HPDE6-E6E7 (cell line): ENCODE data around the gene GAPVD1.

Experiments used
- DNase-seq: peaks from one replicate; pipeline ENCODE4 v3.0.0; 2011; ENCODE audit warnings: missing footprints; ENCODE audit errors: extremely low spot score

GAPVD1 gene

DNA sequence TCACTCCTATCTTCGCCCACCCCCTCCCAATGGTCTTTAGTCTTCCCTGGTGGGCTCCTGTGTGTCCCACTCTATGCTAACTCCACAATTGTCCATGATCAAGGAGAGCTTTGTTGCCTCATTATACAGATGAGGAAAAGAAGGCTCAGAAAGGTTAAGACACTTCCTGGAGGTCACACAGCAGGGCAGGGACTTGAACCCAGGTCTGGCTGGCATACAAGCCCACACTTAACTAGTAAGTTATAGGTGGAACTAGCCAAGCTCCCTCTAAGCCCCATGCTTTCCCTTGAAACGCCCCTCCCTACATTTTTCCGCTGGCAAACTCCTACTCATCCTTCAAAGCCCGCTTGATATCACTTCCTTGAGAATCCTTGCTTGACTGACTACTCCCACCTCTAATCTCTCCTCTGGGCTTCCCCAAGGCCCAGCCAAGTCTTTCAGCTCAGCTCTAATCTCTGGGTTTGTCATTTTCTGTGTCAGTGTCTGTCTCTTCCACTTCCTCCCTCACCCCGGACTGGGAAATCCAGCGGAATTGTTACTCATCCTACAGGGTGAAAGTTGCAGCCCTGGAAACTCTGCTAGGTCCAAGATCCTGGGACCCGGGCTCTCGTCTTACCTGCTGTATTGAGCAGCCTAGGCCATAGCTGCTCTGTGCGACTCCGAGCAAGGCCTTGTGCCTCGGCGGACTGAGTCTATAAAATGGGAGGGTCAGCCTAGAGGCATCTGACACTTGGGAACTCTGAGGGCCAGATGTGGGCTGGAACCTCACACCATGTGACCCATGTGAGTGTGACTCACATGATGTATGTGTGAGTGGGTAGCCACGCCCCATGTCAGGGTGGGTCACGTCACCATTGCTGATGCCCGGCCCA, 144.5 kb downstream of the GAPVD1 start:
- peak; percentile 51 for DNase-seq

DNA sequence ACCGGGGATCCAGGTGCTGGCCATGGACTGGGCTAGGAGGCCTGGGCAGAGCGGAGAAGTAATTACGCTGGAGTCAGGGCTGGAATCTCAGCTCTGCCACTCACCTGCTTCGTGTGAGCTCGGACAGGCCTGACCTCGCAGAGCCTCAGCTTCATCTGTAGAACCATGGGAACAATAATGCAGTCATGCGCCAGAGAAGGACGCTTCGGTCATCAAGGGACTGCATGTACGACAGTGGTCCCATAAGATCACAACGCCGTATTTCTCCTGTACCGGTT, 145.1 kb downstream of the GAPVD1 start:
- DNase-seq, result no peak

DNA sequence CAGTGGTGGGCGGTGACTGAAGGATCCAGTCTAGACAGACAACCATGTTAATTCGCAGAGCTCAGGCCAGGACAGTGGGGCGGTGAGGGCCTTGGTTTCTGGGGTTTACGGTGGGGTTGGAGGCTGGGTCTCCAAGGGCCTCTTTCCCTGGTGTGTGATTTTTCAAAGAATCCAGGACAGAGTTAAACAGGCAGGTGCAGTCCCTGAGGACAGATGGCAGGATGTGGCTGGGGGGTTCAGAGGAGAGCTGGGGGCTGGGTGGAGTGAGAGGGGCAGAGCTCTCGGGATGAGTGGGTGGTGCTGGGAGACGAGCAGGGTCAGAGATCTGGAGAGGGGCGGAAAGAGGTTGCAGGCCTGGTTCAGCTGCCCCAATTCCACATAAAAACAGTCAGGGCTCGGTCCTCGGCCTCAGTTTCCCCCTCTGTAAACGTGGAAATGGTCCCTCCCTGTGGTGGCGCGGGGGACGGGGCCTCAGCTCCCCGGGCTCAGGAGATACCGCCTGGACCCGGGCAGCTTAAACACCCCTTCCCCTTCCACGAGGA, 145.9 kb downstream of the GAPVD1 start:
- DNase-seq, result no peak

DNA sequence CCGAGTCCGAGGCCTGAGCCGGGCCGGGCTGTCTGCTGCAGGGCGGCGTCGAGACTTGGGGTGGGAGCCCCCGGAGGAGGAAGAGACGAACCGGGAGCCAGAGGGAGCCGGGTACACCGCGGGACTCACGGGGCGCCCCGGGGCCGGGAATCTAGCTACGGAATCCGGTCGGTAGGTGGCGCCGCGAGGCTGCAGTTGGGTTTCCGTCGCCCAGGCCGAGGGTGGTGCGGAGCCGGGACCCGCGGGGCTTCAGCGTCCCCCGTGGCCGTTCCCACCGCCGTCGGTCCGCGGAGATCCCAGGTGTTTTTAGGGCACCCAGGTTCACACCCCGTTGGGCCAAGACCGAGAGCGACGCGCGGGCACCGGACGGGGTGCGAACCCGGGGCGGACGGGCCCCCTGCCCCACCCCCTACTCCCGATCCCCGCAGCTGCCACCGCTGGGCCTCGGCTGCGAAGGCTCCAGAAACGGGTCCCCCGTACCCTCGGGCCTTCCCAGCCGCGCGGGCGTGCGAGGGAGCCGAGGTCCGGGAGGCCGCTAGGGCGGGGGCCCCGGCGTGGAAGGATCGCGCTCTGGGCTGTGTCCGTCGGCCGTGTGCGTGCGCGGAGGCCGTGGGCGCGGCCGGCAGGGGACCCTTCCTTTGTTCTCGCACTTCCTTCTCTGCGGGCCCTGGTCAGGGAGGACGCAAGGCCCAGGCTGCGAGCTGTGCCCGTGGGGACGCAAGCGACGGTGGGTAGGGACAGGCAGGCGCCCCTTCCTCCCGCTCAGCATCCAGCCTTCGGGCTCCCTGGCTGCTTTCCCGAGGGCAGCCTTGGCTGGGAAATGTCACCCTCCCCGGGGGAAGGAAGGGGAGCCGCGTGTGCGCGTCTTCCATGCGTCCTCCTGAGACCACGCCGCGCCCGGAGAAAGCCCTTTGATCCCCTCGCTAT, 146.6 kb downstream of the GAPVD1 start:
- peak; percentile 84 for DNase-seq

DNA sequence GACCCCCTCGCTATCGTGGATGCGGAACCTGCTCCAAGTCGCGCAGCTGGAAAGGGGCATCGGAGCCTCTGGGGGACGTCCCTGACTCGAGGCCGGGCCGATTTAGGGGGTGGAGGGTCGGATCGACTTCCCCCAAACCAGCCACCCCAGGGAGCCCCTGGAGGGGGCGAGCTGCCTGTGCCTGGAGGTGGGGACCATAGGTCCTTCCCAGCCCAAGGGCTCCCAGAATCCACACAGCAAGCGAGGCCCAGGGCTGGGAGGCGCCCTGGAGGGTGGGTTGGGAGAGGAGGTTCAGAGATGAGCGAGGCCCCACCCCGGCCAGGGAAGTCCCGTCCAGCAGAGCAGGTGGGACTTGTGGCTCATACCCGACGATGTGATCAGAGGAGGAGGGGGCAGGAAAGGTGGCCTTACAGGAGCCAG, 147.6 kb downstream of the GAPVD1 start:
- no peak for DNase-seq

DNA sequence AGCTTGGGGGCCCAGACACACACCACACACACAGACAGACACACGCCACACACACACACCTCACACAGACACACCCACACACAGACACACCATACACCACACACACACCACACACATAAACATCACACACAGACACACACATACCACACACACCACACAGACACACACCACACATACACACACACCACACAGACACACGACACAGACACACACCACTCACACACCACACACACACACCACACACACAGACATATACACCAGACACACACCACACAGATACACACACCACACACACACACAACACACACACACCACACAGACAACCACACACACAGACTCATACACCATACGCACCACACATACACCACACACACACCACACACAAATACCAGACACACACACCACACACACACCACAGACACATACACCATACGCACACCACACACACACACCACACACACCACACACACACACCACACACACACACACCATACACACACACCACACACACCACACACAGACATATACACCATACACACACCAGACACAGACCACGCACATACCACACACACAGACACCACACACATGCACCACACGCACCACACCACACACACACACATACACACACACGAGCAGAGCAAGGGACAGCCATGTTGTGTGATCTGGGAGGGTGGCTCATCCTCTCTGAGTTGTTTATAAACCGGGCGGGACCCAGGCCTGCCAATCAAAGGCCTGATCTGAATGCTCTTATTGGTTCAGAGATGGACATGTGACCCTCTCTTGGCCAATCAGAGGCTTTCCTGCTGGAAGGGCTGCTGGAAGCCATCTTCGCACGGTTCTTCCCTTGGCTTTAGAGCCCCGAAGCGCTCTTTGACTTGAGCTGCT, 148.3 kb downstream of the GAPVD1 start:
- DNase-seq, result no peak

DNA sequence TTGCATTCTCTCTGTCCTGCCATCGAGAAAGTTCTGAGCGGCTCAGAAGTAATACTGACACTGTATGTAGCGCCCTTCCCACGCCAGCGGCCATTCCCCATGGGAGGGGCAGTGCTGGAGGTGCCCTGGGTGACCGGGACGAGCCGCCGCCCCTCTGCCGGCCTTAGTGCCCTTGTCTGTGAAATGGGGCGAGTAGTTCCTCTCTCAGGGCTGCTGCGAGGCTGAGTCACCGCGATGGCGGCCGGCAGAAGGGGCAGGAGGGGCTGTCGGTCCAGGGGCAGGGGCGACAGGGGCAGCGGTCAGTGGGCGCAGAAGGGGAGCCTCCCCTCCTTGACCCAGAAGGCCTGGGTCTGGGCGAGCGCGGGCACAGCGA, 148.9 kb downstream of the GAPVD1 start:
- no peak for DNase-seq

DNA sequence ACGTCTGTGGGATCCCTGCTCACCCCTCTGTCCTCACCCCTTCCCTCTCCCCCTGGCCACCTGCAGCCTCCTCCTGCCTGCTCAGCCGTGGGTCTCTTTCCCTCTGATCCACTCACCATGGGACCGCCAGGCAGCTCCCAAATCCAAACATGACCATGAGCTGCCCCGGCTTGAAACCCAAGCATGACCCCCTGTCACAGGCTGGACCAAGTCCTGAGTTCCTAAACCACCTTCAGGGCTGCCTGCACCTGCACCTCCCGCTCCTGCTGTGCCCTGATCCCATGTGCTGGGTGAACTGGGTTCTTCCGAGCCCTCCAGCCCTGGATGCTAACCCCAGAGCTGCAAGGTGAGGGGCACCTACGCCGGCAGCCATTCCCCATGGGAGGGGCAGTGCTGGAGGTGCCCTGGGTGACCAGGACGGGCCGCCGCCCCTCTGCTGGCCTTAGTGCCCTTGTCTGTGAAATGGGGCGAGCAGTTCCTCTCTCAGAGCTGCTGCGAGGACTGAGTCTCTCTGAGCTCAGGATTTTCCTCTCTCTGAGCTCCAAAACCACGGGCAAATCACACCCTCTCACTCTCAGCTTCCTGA, 149.6 kb downstream of the GAPVD1 start:
- no peak for DNase-seq

DNA sequence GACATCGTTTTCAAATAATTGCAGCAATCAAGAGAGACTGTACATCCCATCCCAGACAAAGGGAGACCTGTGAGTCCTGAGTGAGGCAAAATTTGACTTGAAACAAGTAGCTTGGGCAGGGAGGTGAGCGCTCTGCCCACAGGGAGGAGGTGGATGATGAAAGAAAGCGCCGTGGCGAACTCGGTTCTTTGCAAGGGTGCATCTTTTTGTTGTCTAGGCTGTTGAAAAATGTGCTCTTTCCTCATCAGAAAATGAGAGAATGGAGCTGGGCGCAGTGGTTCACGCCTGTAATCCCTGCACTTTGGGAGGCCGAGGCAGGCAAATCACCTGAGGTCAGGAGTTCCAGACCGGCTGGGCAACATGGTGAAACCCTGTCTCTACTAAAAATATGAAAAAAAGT, 150.5 kb downstream of the GAPVD1 start:
- DNase-seq, result no peak

DNA sequence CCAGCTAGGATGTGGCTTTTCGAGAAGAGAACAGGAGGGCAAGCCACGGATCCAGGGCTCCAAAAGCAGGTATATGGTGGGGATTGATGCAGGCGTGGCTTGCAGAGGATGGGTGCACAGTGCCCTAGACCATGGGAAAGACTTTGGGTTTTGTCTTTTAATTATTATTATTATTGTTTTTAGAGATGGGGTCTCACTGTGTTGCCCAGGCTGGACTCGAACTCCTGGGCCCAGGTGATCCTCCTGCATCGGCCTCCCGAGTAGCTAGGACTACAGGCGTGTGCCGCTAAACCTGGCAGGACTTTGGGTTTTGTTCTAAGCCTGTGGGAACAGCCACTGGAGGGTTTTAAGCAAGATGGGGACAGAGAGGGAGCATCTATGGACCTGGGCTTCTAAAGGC, 152.0 kb downstream of the GAPVD1 start:
- no peak for DNase-seq

DNA sequence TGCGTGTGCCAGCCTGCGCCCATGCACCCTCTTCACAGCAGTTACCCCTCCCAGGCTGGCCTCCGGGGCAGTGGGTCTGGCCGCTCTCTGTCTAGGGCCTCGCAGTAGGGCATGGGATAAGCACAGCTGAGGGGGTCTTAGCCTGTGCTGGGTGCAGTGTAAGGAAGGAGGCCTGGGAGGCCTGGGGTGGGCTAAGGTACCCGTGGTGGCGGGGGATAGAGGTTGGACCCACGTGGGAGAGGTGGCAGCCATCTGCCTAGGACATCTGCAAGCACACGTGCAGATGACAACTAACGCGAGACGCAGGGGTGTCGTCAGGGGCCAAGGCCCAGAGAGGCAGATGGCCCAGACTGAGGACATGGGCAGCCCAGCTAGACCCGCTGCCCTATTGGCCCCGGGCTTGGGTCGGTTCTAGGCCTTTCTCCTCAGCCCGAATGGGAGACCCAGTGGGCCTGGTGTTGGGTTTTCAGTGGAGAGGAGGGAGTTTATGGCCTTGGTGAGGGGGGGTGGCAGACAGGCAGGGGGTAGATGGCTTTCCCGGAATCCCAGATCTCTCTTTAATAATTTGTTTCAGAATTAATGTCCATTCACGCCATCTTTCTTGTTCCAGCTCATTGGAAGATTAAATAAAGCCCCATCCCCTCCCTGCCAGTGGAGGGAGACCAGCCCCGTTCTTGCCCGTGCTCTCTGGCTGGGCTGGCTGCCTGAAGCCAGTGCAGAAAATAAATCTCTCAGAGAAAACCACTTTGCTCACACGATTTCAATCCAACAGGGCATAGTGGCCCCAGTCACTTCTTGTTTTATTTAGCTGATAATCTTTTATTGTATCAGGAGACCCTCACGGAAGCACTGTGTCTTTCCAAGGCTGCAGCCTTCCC, 154.2 kb downstream of the GAPVD1 start:
- no peak for DNase-seq

DNA sequence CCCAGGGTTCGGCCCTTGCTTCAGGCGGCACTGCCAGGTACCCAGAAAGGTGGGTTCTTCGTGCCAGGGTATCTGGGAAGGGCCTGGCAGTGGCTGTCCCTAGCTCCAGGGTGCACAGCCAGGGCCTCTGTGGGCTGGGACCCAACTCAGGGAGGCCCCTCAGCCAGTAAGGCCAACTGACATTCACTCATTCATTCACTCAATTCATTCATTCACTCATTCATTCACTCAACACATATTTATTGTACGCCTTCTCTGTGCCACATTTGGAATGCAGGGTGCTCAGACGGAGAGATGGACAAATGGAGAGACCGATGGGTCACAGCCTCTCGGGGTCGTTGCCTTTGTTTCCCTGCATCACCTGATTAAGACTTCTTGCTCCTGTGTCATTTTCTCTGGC, 154.9 kb downstream of the GAPVD1 start:
- DNase-seq, result no peak
